HG03571 (cell line): ENCODE results near the gene XYLT1.

ENCODE experiments used
- ATAC-seq: cut with Tn5 transposase; IDR thresholded peaks from one replicate; pipeline ENCODE4 v1.9.1; 2021; ENCODE audit not compliant: unreplicated experiment

Gene XYLT1

GRCh38 chr16:17237350-17237944 is 233.3 kb downstream of the XYLT1 start:
- ATAC-seq: no peak

GRCh38 chr16:17235147-17235815 is 235.5 kb downstream of the XYLT1 start:
- no peak for ATAC-seq

GRCh38 chr16:17233318-17234002 is 237.3 kb downstream of the XYLT1 start:
- no peak for ATAC-seq

- no peak for ATAC-seq
These were observed 238.3 kb downstream of the XYLT1 start for GRCh38 chr16:17232487-17232886.

- ATAC-seq: no peak
These were observed 238.8 kb downstream of the XYLT1 start for GRCh38 chr16:17231972-17232371.

- ATAC-seq: no peak
These were observed 239.7 kb downstream of the XYLT1 start for GRCh38 chr16:17230932-17231581.

- no peak for ATAC-seq
These were observed 241.0 kb downstream of the XYLT1 start for GRCh38 chr16:17229766-17230165.

GRCh38 chr16:17229131-17229530 is 241.6 kb downstream of the XYLT1 start:
- no peak for ATAC-seq

- ATAC-seq: no peak
These were observed 242.1 kb downstream of the XYLT1 start for GRCh38 chr16:17228708-17229055.

- no peak for ATAC-seq
These were observed 242.6 kb downstream of the XYLT1 start for GRCh38 chr16:17228048-17228707.

GRCh38 chr16:17227278-17227677 is 243.5 kb downstream of the XYLT1 start:
- ATAC-seq: no peak

GRCh38 chr16:17225541-17225940 is 245.2 kb downstream of the XYLT1 start:
- no peak for ATAC-seq

- no peak for ATAC-seq
These were observed 245.9 kb downstream of the XYLT1 start for GRCh38 chr16:17224879-17225281.

- ATAC-seq: no peak
These were observed 246.4 kb downstream of the XYLT1 start for GRCh38 chr16:17224350-17224749.

- ATAC-seq: no peak
These were observed 247.2 kb downstream of the XYLT1 start for GRCh38 chr16:17223576-17223975.

- no peak for ATAC-seq
These were observed 247.8 kb downstream of the XYLT1 start for GRCh38 chr16:17222871-17223401.

- no peak for ATAC-seq
These were observed 250.8 kb downstream of the XYLT1 start for GRCh38 chr16:17219991-17220390.

- ATAC-seq: no peak
These were observed 254.8 kb downstream of the XYLT1 start for GRCh38 chr16:17215936-17216335.

- no peak for ATAC-seq
These were observed 255.5 kb downstream of the XYLT1 start for GRCh38 chr16:17215306-17215705.

- ATAC-seq: no peak
These were observed 256.8 kb downstream of the XYLT1 start for GRCh38 chr16:17213974-17214373.

- no peak for ATAC-seq
These were observed 257.7 kb downstream of the XYLT1 start for GRCh38 chr16:17213025-17213424.
